Keratinocyte (primary cell): ENCODE results near the gene MEP1A. TPM values are rescaled to one million over a fixed set of nuclear protein-coding genes. Genes with fewer than 3 reads are reported as not detected.

Source experiments
- DNase-seq: peaks from one replicate; pipeline ENCODE4 v3.0.0-alpha.2; 2011; ENCODE audit warnings: low read depth, missing footprints, low spot score
- FAIRE-seq: peaks from 2 replicates; lab custom pipeline; 2011; peaks lifted over from hg19 to GRCh38; lab: Jason Lieb, UNC
- H2AFZ ChIP-seq: 2 replicates; pipeline ENCODE4 v1.6.0; 2012; ENCODE audit warnings: low read length, control low read depth, inconsistent platforms; ENCODE audit not compliant: control insufficient read depth
- H3K27ac ChIP-seq: 2 replicates; pipeline ENCODE4 v1.5.1; 2011; ENCODE audit warnings: low read length; ENCODE audit not compliant: control insufficient read depth, insufficient read depth
- H3K27me3 ChIP-seq: 3 replicates; pipeline ENCODE4 v1.6.0; 2011; ENCODE audit warnings: low read length; ENCODE audit not compliant: control insufficient read depth, insufficient read depth; ENCODE audit errors: extremely low read depth
- H3K36me3 ChIP-seq, 2 experiments: 2 replicates in 1 of 2; 3 replicates in 1 of 2; pipeline ENCODE4 v1.5.1; 2011; ENCODE audit warnings: low read length in 2 of 2, mild to moderate bottlenecking in 1 of 2; ENCODE audit not compliant: control insufficient read depth in 2 of 2, insufficient read depth in 2 of 2; ENCODE audit errors: extremely low read depth in 1 of 2
- H3K4me1 ChIP-seq: 3 replicates; pipeline ENCODE4 v1.5.1; 2011; ENCODE audit warnings: low read length; ENCODE audit not compliant: control insufficient read depth, insufficient read depth; ENCODE audit errors: extremely low read depth
- H3K4me2 ChIP-seq: 3 replicates; pipeline ENCODE4 v1.6.0; 2011; ENCODE audit warnings: low read depth, low read length; ENCODE audit not compliant: control insufficient read depth, insufficient read depth; ENCODE audit errors: extremely low read depth
- H3K4me3 ChIP-seq, 3 experiments: fragments of 200-600 bp in 1 of 3; sonication (generic) in 1 of 3; 2 replicates in 2 of 3; 3 replicates in 1 of 3; pipeline ENCODE4 v1.5.1; 2011 to 2016; ENCODE audit warnings: low read length in 3 of 3, mild to moderate bottlenecking in 3 of 3, control low read depth in 2 of 3, inconsistent platforms in 1 of 3, low read depth in 1 of 3, mixed read lengths in 1 of 3, mixed run types in 1 of 3, moderate library complexity in 1 of 3; ENCODE audit not compliant: control insufficient read depth in 2 of 3, insufficient read depth in 2 of 3; ENCODE audit errors: extremely low read depth in 1 of 3
- H3K79me2 ChIP-seq: 2 replicates; pipeline ENCODE4 v1.6.0; 2012; ENCODE audit warnings: low read length; ENCODE audit not compliant: control insufficient read depth, insufficient read depth
- H3K9ac ChIP-seq: 3 replicates; pipeline ENCODE4 v1.6.0; 2011; ENCODE audit warnings: low read length; ENCODE audit not compliant: control insufficient read depth, insufficient read depth; ENCODE audit errors: extremely low read depth
- H3K9me1 ChIP-seq: 3 replicates; pipeline ENCODE4 v1.6.0; 2011; ENCODE audit warnings: low read length; ENCODE audit not compliant: control insufficient read depth, insufficient read depth; ENCODE audit errors: extremely low read depth
- H3K9me3 ChIP-seq: 2 replicates; pipeline ENCODE4 v1.5.1; 2012; ENCODE audit warnings: low read depth, low read length; ENCODE audit not compliant: control insufficient read depth
- H4K20me1 ChIP-seq: 3 replicates; pipeline ENCODE4 v1.6.0; 2011; ENCODE audit warnings: low read length; ENCODE audit not compliant: control insufficient read depth, insufficient read depth; ENCODE audit errors: extremely low read depth
- EZH2 ChIP-seq: IDR thresholded peaks from one replicate; pipeline ENCODE4 v1.6.1; 2012; ENCODE audit warnings: inconsistent platforms, mild to moderate bottlenecking, low read length, moderate library complexity
- dilution Hi-C: fragments of 300-500 bp; cut with MboI; formaldehyde crosslinking; loops from one replicate; pipeline ENCODE4 v1.7.0; 2020; ENCODE audit warnings: low sequenced_read_pairs; ENCODE audit not compliant: extremely low pct_ligation_motif_present
- polyA plus RNA-seq, 5 experiments: library from polyadenylated mRNA; depleted of rRNA in 3 of 5; stranded (reverse) in 3 of 5; stranded (forward) in 1 of 5; unstranded in 1 of 5; fragments of >200 nt; gene quantifications; 1 replicate in 1 of 5; 2 replicates in 3 of 5; 3 replicates in 1 of 5; pipeline versions ENCODE4 v1.2.1 to v1.2.3, GENCODE V29; 2011 to 2012; ENCODE audit warnings: missing spikeins in 2 of 5, low read depth in 1 of 5, low replicate concordance in 1 of 5
- TF ChIP-seq, protein P1 (sequence below), 3 experiments: IDR thresholded peaks in 1 of 3; conservative IDR thresholded peaks in 1 of 3; optimal IDR thresholded peaks in 1 of 3; 2 replicates in 2 of 3; 3 replicates in 1 of 3; pipeline versions ENCODE3 to v1.5.1; 2011; ENCODE audit warnings: low read length in 3 of 3, mild to moderate bottlenecking in 3 of 3, moderate library complexity in 2 of 3, control low read depth in 1 of 3, inconsistent platforms in 1 of 3; ENCODE audit not compliant: insufficient read depth in 2 of 3; ENCODE audit errors: extremely low read depth in 1 of 3

MEP1A gene
- polyA plus RNA-seq, 1 donor (not counting 4 experiments of a cell fraction or from before 2014, with no cell fraction given) = 0.07 TPM

DNA sequence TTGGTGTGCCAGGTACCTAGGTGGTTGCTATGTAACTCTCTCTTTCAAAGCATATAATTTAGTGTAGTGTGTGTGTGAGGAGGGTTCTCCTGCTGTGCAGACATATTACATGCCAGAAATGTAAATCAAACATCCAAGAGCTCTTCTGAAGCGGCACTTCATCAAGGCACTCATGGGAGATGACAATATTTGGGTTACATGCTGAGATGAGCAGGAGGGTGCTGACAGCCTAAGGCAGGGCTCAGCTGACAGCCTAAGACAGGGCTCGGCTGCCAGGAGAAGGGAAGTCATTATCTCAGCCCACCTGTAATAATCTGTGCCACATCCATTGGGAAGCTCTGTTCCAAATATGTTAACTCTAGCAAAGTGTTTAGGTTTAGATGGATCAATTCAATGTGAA lies 89.5 kb downstream of the MEP1A start:
- no peaks in the 10 kb centered on the region for H3K4me1 ChIP-seq
- FAIRE-seq (no peak), DNase-seq (no peak)
- no peak overlapping the region for H3K9ac ChIP-seq
- H3K27me3 ChIP-seq = no peaks in the 10 kb centered on the region
- H3K4me3 ChIP-seq = no peak overlapping the region
- TF ChIP-seq EZH2 = no peak
- TF ChIP-seq, protein P1, sequence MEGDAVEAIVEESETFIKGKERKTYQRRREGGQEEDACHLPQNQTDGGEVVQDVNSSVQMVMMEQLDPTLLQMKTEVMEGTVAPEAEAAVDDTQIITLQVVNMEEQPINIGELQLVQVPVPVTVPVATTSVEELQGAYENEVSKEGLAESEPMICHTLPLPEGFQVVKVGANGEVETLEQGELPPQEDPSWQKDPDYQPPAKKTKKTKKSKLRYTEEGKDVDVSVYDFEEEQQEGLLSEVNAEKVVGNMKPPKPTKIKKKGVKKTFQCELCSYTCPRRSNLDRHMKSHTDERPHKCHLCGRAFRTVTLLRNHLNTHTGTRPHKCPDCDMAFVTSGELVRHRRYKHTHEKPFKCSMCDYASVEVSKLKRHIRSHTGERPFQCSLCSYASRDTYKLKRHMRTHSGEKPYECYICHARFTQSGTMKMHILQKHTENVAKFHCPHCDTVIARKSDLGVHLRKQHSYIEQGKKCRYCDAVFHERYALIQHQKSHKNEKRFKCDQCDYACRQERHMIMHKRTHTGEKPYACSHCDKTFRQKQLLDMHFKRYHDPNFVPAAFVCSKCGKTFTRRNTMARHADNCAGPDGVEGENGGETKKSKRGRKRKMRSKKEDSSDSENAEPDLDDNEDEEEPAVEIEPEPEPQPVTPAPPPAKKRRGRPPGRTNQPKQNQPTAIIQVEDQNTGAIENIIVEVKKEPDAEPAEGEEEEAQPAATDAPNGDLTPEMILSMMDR (optimal IDR thresholded peaks at IDR 0.05 in 1 of 3, IDR thresholded peaks at IDR 0.05 in 1 of 3, conservative IDR thresholded peaks at IDR 0.05 in 1 of 3; ENCODE audit: extremely low read depth in 1 of 3, insufficient read depth in 2 of 3, low read length in 3 of 3) = no peak
- no peak overlapping the region for H3K4me2 ChIP-seq
- H3K79me2 ChIP-seq = no peaks in the 10 kb centered on the region
- no peaks in the 10 kb centered on the region for H4K20me1 ChIP-seq
- H3K9me3 ChIP-seq = no peaks in the 10 kb centered on the region
- H2AFZ ChIP-seq = no peak overlapping the region
- dilution Hi-C loops = no loop called here
- no peaks in the 10 kb centered on the region for H3K9me1 ChIP-seq
- H3K27ac ChIP-seq = no peak overlapping the region
- no peaks in the 10 kb centered on the region for H3K36me3 ChIP-seq

DNA sequence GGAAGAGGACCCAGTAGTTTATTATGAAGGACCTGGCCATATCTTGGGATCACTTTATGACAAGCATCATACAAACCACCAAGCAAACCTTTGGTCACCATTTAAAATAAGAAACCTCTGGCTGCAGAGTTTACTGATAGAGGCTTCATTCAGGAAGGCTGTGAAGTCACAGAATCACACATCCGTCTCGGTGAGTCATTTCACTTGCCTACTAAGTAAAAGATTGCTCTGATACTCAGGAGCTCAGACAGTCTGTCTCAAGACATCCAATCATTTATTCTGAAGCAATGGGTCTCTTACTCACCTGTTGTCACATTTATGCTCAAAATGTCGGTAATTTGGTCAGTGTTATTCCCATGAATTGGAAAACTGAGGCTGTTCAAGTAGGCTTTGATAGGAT lies 94.8 kb downstream of the MEP1A start:
- no peak for TF ChIP-seq EZH2
- TF ChIP-seq, protein P1 (optimal IDR thresholded peaks at IDR 0.05 in 1 of 3, IDR thresholded peaks at IDR 0.05 in 1 of 3, conservative IDR thresholded peaks at IDR 0.05 in 1 of 3; ENCODE audit: extremely low read depth in 1 of 3, insufficient read depth in 2 of 3, low read length in 3 of 3) = no peak

More for the DNA sequence above, 94.8 kb downstream of the MEP1A start:
- Histone ChIP-seq H3K9me1 (no peaks in the 10 kb centered on the region), H3K9ac (no peak overlapping the region), H3K9me3 (no peaks in the 10 kb centered on the region), H3K36me3 (no peaks in the 10 kb centered on the region), H3K79me2 (no peaks in the 10 kb centered on the region), H2AFZ (no peak overlapping the region), H4K20me1 (no peaks in the 10 kb centered on the region), H3K27me3 (no peaks in the 10 kb centered on the region), H3K4me1 (no peaks in the 10 kb centered on the region), H3K4me3 (no peak overlapping the region), H3K4me2 (no peak overlapping the region), H3K27ac (no peak overlapping the region)
- dilution Hi-C loops = no loop called here
- no peak for DNase-seq
- FAIRE-seq = peak; percentile 71
